Measurements from ENCODE around the gene IGF2BP1. TPM values are rescaled to one million over a fixed set of nuclear protein-coding genes. Genes with fewer than 3 reads are reported as not detected.
"Not testable (repeated sequence)": the region's sequence is repeated elsewhere in the genome, so short reads cannot be mapped to it uniquely, and the experiment has no call there.

Gene IGF2BP1
- total and polyA plus RNA-seq, 8 donors: under 0.01 to 1.0 TPM; not detected in 6

DNA sequence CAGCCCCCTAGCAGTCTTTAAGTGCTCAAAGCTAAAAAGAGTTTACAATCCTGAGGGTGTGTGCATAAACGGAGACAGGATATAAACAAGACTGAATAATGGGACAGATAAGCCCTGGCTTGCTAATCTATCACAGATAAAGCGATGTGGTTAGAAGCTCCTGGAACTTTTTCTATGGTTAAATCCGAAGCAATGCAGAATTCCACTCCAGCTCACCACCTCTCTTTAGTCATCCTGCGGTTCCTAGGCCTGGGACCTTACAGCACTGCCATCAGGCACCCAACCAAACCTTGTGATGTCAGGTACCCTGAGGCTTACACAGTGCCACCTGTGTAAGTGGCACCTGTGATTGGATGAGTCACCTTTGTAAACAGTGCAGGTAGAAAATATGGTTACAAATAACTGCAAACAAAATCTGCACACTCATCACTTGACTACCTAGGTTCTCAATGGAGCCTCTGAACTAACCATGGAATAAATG lies 103.9 kb downstream of the IGF2BP1 start:
- 44 to 51% methylated on average over 4 of the region's 4 CpGs for WGBS, 2 donors
- peak; percentile 98 to 99 (median 98) for ATAC-seq
- no peaks in the 10 kb centered on the region for H3K27me3 ChIP-seq
- no peak for FAIRE-seq
- intact Hi-C loops (cut with DNase I): no loop called here
- TF ChIP-seq, protein P1, sequence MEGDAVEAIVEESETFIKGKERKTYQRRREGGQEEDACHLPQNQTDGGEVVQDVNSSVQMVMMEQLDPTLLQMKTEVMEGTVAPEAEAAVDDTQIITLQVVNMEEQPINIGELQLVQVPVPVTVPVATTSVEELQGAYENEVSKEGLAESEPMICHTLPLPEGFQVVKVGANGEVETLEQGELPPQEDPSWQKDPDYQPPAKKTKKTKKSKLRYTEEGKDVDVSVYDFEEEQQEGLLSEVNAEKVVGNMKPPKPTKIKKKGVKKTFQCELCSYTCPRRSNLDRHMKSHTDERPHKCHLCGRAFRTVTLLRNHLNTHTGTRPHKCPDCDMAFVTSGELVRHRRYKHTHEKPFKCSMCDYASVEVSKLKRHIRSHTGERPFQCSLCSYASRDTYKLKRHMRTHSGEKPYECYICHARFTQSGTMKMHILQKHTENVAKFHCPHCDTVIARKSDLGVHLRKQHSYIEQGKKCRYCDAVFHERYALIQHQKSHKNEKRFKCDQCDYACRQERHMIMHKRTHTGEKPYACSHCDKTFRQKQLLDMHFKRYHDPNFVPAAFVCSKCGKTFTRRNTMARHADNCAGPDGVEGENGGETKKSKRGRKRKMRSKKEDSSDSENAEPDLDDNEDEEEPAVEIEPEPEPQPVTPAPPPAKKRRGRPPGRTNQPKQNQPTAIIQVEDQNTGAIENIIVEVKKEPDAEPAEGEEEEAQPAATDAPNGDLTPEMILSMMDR (IDR thresholded peaks at IDR 0.05): no peak
- no peak overlapping the region for H3K4me3 ChIP-seq
- peak in 4 of 6 donors; percentile 65 to 81 (median 66) for DNase-seq
- H3K9me3 ChIP-seq: no peaks in the 10 kb centered on the region
- H3K36me3 ChIP-seq: no peaks in the 10 kb centered on the region
- H3K4me1 ChIP-seq: peaks cover 0 to 6% (median 5%) of the 10 kb centered on the region in 3 donors
- peak overlapping the region in 2 of 4 donors; percentile 8 to 10 for H3K27ac ChIP-seq

DNA sequence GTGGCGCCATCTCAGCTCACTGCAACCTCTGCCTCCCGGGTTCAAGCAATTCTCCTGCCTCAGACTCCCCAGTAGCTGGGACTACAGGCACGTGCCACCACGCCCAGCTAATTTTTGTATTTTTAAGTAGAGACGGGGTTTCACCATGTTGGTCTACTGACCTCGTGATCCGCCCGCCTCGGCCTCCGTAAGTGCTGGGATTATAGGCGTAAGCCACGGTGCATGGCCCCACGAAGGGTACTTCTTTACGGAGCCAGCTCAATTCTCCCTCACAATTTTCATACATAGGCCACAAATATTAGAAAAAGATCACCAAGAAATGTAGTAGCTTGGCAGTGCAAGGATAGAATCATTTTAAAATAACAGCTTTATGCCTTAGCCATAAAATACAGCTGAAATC lies 106.2 kb downstream of the IGF2BP1 start:
- H3K4me3 ChIP-seq; FAIRE-seq; H3K27me3 ChIP-seq; ATAC-seq; intact Hi-C loops (cut with DNase I); H3K27ac ChIP-seq; H3K36me3 ChIP-seq; H3K9me3 ChIP-seq; DNase-seq: not testable (repeated sequence)
- WGBS, 2 donors: 95 to 97% methylated on average over 14 of the region's 14 CpGs
- H3K4me1 ChIP-seq: peaks cover 12 to 18% (median 18%) of the 10 kb centered on the region in 3 donors

DNA sequence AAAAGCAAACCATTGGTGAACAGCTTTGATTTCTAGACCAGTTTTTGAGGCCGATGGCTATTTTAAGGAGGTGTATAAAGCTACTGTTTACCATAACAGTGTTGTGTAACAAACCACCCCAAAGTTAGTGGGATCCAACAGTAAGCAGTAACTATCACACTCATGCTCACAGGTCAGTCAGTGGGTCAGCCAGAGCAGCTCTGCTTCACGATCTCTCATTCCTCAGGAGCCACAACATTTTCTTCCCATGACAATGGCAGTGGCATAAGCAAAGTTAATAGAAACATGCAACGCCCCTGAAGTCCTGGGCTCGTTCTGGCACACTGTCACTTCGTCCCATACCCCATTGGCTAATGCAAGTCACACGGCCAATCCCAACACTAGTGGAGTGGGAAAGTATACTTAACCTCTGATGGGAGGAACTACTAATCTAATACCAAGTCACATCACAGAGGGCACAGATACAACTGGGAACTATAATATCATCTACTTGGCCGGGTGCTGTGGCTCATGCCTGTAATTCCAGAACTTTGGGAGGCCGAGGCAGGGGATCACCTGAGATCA lies 107.4 kb downstream of the IGF2BP1 start:
- TF ChIP-seq, protein P1 (IDR thresholded peaks at IDR 0.05): no peak
- DNase-seq (no peak), ATAC-seq (no peak), FAIRE-seq (no peak)
- no peaks in the 10 kb centered on the region for H3K36me3 ChIP-seq
- H3K9me3 ChIP-seq: no peaks in the 10 kb centered on the region
- intact Hi-C loops (cut with DNase I): no loop called here
- H3K27me3 ChIP-seq: no peaks in the 10 kb centered on the region
- 91 to 93% methylated on average over 8 of the region's 8 CpGs for WGBS, 2 donors
- no peak overlapping the region for H3K27ac ChIP-seq
- H3K4me3 ChIP-seq: no peak overlapping the region
- H3K4me1 ChIP-seq: peaks cover 12 to 23% (median 18%) of the 10 kb centered on the region in 3 donors

Other genes starting within 250 kb of the IGF2BP1 start
- under 1 TPM; 0.40 to 0.98 (median 0.67) TPM for gene TTLL6, start 180.2 kb upstream of the IGF2BP1 start, total RNA-seq
- 1 to 10 TPM; 1.9 to 6.0 TPM for gene TTLL6, start 180.2 kb upstream of the IGF2BP1 start, polyA plus RNA-seq
- 10 to 100 TPM; 45.2 to 66.0 (median 57.4) TPM for gene CALCOCO2, start 166.3 kb upstream of the IGF2BP1 start, total RNA-seq
- 10 to 100 TPM; 31.2 to 63.9 TPM for gene CALCOCO2, start 166.3 kb upstream of the IGF2BP1 start, polyA plus RNA-seq
- 10 to 100 TPM; 13.1 to 38.2 (median 32.3) TPM for gene ATP5MC1, start 104.6 kb upstream of the IGF2BP1 start, total RNA-seq
- gene ATP5MC1, start 104.6 kb upstream of the IGF2BP1 start, polyA plus RNA-seq: 100 to 1,000 TPM in 1 of 2 donors, 10 to 100 TPM in 1; 81.8 to 113 TPM
- gene UBE2Z, start 89.0 kb upstream of the IGF2BP1 start, total RNA-seq: 10 to 100 TPM; 20.1 to 52.5 (median 23.7) TPM
- 10 to 100 TPM; 22.0 to 32.5 TPM for gene UBE2Z, start 89.0 kb upstream of the IGF2BP1 start, polyA plus RNA-seq
- 10 to 100 TPM; 34.9 to 52.2 (median 43.8) TPM for gene SNF8, start 52.5 kb upstream of the IGF2BP1 start, total RNA-seq
- 10 to 100 TPM; 70.2 to 78.6 TPM for gene SNF8, start 52.5 kb upstream of the IGF2BP1 start, polyA plus RNA-seq
- not detected for gene GIP, start 28.8 kb upstream of the IGF2BP1 start, total RNA-seq
- gene GIP, start 28.8 kb upstream of the IGF2BP1 start, polyA plus RNA-seq: not detected
- gene B4GALNT2, start 135.4 kb downstream of the IGF2BP1 start, total RNA-seq: under 1 TPM in 1 of 6 donors, not detected in 5; 0.03 TPM
- gene B4GALNT2, start 135.4 kb downstream of the IGF2BP1 start, polyA plus RNA-seq: not detected
- 1 to 10 TPM in 1 of 6 donors, under 1 TPM in 5; 0.23 to 2.2 (median 0.66) TPM for gene GNGT2, start 213.2 kb downstream of the IGF2BP1 start, total RNA-seq
- gene GNGT2, start 213.2 kb downstream of the IGF2BP1 start, polyA plus RNA-seq: 1 to 10 TPM in 1 of 2 donors, under 1 TPM in 1; 0.87 to 1.6 TPM
- gene ABI3, start 213.3 kb downstream of the IGF2BP1 start, total RNA-seq: 1 to 10 TPM; 1.1 to 7.1 (median 2.5) TPM
- gene ABI3, start 213.3 kb downstream of the IGF2BP1 start, polyA plus RNA-seq: 1 to 10 TPM; 3.0 to 4.6 TPM
- gene PHOSPHO1, start 233.4 kb downstream of the IGF2BP1 start, total RNA-seq: under 1 TPM in 1 of 6 donors, not detected in 5; 0.22 TPM
- under 1 TPM; 0.19 to 0.28 TPM for gene PHOSPHO1, start 233.4 kb downstream of the IGF2BP1 start, polyA plus RNA-seq